ENCODE results near the gene IDH3G.
"Not testable (repeated sequence)": the region's sequence is repeated elsewhere in the genome, so short reads cannot be mapped to it uniquely, and the experiment has no call there.

Gene IDH3G

DNA sequence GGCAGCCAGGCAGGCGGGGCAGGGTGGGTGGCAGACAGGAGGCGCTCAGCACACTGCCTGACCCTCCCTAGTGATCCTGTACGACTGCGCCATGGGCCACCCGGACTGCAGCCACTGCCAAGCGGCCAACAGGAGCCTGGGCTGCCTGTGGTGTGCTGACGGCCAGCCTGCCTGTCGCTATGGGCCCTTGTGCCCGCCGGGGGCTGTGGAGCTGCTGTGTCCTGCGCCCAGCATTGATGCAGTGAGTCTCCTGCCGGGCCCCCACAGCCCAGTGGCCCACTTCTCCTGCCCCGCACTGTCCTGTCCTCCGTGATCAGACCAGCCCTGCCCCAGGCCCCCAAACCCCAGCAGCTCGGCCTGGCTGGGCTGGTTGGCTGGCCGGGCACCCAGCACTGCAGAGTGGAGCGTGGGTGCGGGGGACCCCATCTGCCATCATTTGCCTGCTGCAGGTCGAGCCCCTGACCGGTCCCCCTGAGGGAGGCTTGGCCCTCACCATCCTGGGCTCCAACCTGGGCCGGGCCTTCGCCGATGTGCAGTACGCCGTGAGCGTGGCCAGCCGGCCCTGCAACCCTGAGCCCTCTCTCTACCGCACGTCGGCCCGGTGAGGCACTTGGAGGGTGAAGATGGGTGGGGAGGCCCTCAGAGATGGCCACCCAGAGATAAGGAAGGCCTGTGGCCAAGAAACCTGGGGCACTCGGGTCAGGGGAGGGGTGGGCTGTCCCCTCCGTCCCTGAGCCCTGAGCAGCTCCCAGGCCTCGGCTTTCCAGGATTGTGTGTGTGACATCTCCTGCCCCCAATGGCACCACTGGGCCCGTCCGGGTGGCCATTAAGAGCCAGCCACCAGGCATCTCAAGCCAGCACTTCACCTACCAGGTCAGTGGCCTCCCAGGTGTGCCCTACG, 22.5 kb downstream of the IDH3G start:
- DNase-seq: no peak

DNA sequence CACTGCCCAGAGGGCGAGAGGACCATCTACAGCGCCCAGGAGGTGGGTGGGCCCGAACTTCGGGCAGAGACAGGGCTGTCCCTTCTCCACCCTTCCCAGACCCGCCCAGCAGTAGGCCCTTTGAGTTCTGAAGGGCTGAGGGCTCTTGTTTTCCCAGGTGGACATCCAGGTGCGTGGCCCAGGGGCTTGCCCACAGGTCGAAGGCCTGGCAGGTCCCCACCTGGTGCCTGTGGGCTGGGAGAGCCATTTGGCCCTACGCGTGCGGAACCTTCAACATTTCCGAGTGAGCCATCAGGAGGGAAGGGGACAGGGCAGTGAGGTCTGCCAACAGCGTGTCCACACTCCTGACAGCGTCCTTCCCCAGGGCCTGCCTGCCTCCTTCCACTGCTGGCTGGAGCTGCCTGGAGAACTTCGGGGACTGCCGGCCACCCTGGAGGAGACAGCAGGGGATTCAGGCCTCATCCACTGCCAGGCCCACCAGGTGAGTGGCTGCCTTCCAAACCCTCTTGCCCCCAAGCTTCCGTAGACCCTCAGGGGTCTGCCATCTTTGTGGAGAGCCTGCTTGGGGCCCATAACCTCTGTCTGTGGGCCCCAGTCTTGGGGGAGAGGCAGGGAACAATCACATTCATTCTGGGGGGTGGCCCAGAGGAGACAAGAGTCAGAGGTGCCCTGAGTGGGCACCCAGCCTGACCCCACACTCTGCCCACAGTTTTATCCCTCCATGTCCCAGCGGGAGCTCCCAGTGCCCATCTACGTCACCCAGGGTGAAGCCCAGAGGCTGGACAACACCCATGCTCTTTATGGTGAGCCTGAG, 23.4 kb downstream of the IDH3G start:
- no peak for DNase-seq

DNA sequence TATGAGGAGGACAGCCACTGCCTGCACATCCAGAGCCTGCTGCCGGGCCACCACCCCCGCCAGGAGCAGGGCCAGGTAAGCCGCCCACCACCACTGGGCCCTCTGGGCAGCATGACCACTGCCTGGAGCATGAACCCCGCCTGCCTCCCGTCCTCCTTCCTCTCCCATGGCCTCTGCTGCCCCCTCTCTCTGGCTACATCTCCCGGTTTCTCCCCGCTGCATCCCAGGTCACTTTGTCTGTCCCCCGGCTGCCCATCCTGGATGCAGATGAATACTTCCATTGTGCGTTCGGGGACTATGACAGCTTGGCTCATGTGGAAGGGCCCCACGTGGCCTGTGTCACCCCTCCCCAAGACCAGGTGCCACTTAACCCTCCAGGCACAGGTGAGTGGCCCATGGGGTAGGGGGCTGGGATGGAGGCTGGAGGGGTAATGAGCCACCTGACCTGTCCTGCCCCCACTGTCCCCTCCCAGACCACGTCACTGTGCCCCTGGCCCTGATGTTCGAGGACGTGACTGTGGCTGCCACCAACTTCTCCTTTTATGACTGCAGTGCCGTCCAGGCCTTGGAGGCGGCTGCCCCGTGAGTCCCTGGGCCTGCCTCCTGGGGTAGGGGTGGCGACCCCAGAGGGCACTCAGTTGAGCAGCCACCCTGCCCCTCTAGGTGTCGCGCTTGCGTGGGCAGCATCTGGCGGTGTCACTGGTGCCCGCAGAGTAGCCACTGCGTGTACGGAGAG, 24.1 kb downstream of the IDH3G start:
- DNase-seq: no peak

DNA sequence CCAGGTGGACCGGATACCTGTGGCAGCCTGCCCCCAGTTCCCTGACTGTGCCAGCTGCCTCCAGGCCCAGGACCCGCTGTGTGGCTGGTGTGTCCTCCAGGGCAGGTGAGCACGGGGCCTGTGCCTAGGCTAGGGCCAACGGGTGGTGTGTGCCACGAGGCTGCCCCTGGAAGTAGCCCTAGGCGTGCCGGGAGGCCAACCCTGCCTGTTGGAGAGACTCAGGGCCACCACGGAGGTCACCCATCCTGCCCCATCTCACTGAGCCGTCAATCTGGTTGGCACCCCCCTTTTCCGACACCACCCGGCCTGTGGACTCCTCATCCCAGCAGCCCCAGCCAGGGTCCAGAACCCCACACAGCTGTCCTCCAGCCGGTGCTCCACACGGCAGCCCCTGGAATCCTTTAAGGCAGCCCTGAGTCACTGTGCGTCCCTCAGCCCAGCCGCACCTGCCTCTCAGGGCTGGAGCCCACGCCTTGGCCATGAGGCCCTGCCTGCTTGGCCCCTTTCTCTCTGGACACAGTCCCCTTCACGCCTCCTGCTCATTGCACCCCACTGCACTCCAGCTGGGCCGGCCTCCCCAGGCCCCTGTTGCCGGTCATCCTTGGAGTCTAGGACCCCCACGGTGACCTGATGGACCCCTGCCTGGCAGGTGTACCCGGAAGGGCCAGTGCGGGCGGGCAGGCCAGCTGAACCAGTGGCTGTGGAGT, 24.9 kb downstream of the IDH3G start:
- no peak for DNase-seq

DNA sequence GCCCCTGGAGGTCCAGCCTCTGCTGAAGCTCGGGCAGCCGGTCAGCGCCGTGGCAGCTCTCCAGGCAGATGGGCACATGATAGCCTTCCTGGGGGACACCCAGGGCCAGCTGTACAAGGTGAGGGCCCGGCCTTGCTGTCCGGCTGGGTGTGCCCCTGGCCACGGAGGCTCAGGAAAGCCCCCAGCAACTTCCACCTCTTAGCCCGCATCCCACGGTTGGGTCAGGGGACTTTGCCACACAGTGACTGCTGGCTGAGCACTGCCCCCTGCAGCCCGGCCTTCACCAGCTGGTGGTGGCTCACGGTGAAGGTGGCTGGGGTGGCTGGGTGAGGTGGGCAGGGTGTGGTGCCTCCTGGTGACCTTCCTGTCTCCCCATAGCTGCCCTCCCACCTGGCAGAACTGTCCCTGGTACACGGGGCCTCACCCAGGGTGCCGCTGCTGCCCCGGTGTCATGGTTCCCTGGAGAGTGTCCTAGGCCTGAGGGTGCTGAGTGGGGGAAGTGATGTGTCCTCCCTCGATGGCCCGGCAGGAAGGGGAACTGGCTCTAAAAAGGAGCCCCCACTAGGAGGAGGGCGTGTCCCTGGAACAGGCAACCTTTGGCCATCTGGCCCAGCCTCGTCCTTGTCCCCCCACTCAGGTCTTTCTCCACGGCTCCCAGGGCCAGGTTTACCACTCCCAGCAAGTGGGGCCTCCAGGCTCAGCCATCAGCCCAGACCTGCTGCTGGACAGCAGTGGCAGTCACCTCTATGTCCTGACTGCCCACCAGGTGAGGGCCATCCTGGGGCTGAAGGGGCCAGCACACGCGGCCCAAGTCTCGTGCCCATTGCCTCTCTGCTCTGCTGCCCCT, 25.6 kb downstream of the IDH3G start:
- peak in 1 of 2 experiments; percentile 20 for DNase-seq

DNA sequence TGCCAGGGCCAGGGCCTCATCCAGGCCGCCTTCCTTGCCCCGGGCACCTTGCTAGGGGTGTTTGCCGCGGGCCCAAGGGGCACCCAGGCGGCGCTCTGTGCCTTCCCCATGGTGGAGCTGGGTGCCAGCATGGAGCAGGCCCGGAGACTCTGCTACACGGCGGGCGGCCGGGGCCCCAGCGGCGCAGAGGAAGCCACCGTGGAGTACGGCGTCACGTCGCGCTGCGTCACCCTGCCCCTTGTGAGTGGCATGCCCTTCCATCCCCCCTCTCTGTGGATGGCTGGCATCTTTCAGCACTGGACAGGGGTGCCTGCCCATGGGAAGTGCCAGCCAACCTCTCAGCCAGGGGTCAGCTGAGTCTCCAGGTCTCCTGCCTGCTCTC, 26.5 kb downstream of the IDH3G start:
- DNase-seq: no peak

DNA sequence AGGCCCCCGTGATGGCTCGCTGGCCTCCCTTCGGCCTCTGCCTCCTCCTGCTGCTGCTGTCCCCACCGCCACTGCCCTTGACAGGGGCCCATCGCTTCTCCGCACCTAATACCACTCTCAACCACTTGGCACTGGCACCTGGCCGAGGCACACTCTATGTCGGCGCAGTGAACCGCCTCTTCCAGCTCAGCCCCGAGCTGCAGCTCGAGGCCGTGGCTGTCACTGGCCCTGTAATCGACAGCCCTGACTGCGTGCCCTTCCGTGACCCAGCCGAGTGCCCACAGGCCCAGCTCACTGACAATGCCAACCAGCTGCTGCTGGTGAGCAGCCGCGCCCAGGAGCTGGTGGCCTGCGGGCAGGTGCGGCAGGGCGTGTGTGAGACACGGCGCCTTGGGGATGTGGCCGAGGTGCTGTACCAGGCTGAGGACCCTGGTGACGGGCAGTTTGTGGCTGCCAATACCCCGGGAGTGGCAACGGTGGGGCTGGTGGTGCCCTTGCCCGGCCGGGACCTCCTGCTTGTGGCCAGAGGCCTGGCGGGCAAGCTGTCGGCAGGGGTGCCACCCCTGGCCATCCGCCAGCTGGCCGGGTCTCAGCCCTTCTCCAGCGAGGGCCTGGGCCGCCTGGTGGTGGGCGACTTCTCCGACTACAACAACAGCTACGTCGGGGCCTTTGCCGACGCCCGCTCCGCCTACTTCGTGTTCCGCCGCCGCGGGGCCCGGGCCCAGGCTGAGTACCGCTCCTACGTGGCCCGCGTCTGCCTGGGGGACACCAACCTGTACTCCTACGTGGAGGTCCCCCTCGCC, 27.1 kb downstream of the IDH3G start:
- DNase-seq: no peak

DNA sequence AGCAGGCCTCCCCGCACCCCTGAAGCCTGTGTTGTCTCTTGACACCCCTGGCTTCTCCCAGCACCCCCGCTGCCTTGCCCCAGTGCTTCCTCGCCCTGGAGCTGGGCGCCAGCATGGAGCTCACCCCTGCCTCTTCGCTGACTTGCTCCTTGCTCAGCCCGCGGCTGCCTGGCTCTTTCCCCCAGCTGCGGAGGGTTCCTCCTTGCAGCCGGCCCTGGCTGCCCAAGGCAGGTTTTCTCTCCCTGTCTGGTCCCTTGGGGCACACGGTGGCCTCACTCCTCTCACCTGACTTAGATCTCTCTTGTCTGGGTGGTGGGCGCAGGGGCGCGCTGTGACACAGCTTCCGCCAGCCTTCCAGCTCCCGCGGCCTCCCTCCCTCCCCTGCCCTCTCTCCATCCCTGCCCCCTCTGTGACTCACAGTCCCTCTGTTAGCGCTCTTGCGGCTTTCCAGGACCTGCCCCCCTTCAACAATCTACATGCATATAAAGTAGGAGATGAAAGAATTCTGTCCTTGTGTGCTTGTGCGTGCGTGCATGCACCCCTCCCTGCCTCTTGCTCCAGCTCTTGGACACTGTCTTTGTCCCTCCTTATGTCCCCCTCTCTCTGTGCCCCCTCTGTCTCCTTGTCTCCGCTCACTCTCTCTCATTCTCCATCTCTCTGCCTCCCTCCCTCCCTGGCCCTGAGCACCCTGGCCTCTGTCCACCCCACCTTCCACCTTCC, 27.9 kb downstream of the IDH3G start:
- peak; percentile 29 to 52 for DNase-seq

DNA sequence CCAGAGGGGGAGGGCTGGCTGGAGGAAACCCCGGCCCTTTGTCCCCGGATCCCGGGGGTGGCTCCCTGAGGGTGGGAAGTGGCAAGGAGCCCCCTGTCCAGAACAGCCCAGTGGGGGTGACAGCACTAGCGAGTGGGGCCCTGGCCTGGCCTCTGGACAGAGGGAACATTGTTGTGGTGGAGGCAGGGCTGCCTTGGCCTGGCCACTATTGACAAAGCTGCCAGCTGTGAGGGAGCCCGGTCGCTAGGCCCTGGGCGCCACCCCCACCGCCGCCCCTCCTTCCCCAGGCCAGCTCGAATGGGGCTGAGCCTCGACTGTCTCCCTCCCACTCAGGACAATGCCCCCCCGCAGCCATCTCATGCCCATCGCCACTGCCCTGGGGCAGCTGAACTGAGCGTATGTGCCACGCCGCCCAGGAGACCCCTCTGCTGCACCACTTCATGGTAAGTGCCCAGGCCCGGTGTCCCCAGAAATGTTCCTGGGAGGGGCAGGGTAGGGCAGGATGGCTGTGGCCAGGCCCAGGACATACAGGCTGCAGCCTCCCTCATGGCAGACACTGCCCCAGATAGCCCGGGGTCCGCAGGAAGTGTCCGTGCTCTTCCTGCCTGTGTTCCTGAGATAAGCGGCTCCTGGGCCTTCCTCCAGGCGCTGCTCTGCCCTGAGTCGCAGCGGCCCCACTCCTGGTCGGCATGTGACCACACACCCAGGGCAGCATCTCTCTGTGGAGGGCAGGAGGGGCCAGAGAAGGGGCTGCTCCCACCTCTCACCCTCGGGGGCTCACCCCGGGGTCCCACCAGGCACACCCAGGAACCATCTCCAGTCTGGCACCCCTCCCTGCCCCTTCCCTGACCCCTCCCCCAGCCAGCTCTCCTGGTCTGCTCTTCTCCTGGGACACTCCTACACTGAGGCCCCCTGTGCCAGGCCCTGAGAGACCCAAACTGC, 28.8 kb downstream of the IDH3G start:
- DNase-seq: peak in 1 of 2 experiments; percentile 15

DNA sequence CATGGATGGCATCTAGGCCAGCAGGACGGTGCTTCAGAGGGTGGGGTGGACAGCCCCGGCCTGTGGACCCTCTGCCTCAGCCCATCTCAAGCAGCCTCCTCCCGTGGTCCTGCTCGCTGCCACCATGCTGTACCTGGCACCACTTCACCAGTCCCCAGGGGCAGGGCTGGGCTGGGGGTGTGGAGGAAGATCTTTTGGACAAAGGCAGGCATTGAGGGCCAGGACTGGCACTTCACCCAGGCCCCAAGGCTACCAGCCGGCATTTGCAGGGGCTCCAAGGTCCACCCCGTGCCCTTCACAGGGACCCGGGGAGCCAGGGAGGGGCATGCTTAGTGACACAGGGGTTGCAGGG, 29.4 kb downstream of the IDH3G start:
- DNase-seq: peak; percentile 14 to 19

DNA sequence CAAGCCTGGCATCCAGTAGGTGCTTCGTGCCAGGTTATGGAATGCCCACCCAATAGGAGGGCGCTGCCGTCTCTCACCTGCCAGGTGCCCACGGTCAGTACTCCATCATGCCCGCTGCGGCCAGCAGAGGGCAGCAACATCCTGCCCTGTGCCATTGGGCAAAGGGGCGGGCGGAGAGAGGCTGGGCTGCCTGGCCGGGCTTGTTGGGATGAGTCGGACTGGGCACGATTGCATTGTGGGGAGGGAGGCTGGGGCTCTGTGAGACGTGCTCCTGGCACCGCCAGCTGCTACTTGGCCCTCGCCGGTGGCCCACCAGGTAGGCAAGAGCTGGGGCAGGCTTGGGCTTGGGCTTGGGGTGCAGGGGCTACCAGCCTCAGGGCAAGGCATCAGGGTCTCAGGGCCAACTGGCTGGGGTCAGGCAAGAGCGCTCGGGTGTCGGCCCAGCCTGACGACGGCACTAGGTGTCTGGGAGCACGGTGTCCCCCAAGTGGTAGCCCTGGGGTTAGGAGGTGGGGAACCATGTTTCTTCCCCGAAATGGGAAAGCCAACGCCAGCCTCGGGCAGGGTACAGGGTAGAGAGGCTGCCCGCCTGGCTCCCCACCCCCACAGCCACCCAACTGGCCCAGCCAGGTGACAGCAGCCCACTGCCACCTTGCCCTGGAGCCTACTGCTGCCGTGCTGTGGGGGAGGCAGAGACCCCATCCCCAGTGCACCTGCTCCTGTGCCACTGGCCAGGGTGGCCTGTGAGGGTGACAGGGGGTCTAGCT, 30.0 kb downstream of the IDH3G start, which contains the start of gene PLXNB3:
Gene PLXNB3, plus strand, starts transcription at position 261 of the 767 bp plus-strand sequence. CDS start 1,287 bp downstream, outside the sequence.
- peak; percentile 88 to 90 for DNase-seq

DNA sequence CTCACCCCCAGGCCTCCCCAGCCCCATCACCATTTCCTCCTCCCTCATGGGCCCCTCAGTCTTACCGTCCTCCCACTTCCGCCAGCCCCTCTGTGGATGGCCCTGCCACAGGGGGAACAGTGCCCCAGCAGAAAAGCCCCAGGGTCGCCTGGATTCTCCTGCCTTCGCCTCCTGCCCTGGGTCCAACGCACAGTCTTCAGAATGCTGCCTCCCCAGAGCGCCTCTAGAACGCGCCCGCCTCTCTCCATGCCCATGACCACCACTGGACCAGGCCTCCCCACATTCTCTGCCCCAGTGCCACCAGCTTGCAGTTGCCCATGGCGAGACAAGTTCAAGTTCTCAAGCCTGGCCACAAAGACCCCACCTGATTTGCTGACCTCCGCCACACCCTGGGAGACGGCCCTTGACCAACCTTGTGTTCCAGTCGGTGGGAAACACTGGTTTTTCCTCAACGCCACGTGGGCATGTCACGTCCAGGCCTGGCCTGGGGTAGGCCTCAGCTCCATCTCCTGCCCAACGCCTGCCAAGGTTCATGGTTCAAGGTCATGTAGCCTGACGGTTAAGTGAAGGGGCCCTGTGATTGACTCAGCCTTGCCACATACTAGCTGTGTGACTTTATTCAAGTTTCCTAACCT, 30.8 kb downstream of the IDH3G start:
- peak in 1 of 2 experiments; percentile 14 for DNase-seq

DNA sequence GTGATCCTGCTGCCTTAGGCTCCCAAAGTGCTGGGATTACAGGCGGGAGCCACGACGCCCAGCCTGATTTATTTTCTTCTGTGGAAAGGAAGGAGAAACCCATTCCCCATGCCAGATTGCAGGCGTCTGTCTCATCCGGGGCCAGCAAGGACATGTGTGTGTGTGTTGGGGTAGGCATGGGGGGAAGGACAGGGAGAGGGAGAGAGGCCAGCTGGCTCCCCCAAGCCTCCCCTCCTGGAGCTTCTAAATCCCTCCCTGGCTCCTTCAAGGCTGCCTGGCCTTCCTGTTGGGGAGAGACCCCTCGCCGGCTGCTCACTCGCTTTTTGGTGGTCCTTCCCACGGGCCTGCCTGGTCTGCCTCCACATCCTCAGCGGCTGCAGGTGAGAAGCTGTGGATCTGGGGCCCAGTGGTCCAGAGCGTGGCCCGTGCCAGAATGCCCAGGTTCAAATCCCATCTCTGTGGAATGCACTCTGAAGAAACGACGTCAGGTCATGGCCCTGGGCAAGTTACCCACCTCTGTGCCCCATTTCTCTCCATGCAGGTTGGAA, 31.5 kb downstream of the IDH3G start:
- DNase-seq: peak in 1 of 2 experiments; percentile 13

DNA sequence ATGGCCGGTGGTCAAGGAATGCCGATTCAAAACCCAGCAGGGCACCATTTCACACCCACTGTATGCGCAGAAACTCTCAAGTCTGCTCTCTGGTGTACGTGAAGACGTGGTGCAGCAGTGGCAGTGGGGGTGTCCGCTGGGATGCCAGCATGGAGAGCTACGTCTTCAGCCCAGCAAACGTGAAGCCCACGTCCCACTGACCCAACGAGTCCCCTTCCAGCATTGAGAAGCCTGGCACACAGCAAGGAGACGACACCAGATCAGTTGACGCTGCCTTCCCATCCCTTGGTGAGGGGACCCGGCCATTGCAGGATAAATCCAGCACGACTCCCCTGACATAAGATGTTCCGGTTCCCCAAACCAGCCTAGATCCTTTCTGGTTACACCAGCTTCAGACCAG, 32.3 kb downstream of the IDH3G start:
- no peak for DNase-seq

DNA sequence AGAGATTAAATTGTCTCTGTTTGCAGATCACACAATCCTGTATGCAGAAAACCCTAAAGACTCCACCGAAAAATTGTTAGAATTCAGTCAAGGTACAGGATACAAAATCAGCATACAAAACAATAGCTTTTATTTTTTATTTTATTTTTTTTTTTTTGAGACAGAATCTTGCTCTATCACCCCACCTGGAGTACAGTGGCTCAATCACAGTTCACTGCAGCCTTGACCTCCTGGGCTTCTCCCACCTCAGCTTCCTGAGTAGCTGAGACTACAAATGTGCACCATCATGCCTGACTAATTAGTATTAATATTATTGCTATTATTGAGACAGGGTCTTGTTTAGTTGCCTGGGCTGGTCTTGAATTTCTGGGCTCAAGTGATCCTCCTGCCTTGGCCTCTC, 39.0 kb downstream of the IDH3G start:
- no peak for DNase-seq

DNA sequence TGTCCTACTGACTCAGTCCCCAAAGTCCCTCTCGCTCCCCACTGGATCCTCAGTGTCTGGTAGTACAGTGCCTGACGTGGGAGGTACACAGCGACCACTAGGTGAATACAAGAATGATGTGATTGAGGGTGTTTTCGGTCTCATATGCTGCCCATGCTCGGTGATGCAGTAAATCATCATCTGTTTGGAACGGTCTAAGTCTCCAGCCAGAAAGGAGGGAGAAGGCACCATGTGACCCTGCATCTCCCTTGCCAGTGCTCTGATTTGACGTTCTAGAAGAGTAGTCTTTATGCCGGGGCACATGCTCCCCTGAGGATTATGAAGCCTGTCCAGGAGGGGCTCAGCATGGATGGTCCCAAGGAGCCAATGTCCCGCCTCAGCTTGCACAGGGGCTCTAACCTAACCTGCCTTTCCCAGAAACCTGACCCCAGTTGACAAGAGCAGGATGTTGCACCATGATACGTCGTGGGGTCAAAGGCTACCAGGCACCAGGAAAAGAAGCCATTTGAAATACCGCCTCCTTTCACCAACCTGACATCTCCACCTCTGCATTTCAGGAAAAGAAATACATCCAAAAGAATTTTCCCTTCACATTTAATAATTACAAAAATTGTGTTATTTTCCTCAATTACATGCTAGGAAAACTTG, 43.9 kb downstream of the IDH3G start:
- DNase-seq: no peak

DNA sequence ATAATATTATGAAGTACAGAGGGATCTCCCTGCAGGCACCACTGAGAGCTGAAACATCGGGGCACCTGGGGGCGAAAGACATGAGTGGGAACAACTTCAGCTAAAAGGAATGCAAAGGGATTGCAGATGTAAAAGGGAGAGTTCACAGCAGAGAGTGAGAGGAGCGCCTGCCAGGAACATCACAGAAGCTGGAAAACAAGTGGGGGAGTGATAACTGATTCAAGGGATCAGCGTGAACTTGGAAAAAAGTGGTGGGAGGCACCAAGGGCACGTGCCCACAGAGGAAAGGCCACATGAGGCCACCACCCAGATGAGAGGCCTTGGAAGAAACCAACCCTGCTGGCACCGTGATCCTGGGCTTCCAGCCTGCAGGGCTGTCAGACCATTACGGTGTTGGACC, 45.2 kb downstream of the IDH3G start:
- DNase-seq: not testable (repeated sequence)
